Erythroblast (primary cell): ENCODE measurements around the gene NAE1.

Experiments
- GATA1 ChIP-seq: IDR thresholded peaks from 2 replicates; pipeline ENCODE4 v1.6.1; 2011; ENCODE audit warnings: low read depth, mild to moderate bottlenecking, control low read depth, low read length, moderate library complexity
- POLR2A ChIP-seq: IDR thresholded peaks from 2 replicates; pipeline ENCODE4 v1.6.1; 2011; ENCODE audit warnings: mild to moderate bottlenecking, low read length

DNA sequence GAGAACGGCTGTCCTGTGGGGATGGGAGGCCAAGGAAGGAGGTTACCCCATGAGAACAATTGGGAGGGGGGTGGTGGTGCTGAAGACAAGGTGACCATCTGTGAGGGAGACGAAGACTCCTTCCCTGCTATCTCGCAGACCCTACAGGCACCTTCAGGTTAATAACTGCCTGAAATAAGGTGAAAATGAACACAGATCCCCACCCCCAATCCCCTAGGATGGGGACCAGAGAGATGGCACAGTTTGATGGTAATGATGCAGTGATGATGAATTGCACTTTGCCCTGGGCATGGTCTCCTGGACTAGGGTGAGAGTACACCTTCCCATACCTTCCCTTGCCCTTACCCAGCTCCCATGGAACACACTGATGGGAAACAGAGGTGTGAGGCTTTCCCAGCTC, 1.4 kb upstream of the NAE1 start:
- TF ChIP-seq POLR2A (no peak), GATA1 (no peak)
